Left ventricle myocardium superior (tissue), 1 donor: ENCODE measurements around the gene DCHS2. TPM values are rescaled to one million over a fixed set of nuclear protein-coding genes. Genes with fewer than 3 reads are reported as not detected.
"Not testable (repeated sequence)": the region's sequence is repeated elsewhere in the genome, so short reads cannot be mapped to it uniquely, and the experiment has no call there.

Experiments
- ATAC-seq: fragments of 200-7000 bp; cut with Tn5 transposase; one replicate; pipeline ENCODE4 v1.9.1; 2020; ENCODE audit warnings: mild to moderate bottlenecking, moderate library complexity
- DNase-seq: peaks from one replicate; pipeline ENCODE4 v3.0.0-alpha.2; 2020
- intact Hi-C: fragments of 100-400 bp; cut with micrococcal nuclease; formaldehyde crosslinking; loops from one replicate; pipeline ENCODE4 v1.11.0; 2022
- total RNA-seq: library from RNA; stranded (reverse); fragmentation: NEBNext Ultra II Directional; extraction: Animal tissue kit (Norgen Biotek cat#: 25700); gene quantifications from one replicate; pipeline ENCODE4 v1.2.1, GENCODE V29; 2021
- donor health status: DM: no; HTN: yes; CAD: no; lungs with severe emphysema.

Gene DCHS2
- total RNA-seq, 1 donor from 2014 or later: not detected

GRCh38 chr4:154292589-154292988 is 199.0 kb downstream of the DCHS2 start:
- intact Hi-C loops: no loop called here
- no peak for ATAC-seq
- no peak for DNase-seq

DNA sequence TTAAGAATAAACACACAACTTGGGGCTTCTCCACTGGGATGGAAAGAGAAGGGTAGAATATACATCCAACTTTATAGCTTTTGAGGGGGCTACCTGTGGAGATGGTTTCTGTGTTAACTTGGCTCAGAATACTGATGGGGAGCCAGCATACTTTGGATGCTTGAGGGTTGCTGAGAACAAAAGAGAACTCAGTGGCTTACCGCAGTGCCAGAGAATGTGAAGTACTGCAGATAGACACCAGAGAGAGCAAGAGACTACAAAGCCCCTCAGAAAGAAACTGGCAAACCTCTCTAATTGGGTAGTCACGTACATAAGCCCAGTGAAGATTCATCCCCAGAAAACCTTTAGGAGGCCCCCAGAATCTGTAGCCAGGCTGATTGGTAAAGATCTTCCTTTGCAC is 214.4 kb downstream of the DCHS2 start:
- ATAC-seq (no peak), DNase-seq (no peak)
- intact Hi-C loops: no loop called here

DNA sequence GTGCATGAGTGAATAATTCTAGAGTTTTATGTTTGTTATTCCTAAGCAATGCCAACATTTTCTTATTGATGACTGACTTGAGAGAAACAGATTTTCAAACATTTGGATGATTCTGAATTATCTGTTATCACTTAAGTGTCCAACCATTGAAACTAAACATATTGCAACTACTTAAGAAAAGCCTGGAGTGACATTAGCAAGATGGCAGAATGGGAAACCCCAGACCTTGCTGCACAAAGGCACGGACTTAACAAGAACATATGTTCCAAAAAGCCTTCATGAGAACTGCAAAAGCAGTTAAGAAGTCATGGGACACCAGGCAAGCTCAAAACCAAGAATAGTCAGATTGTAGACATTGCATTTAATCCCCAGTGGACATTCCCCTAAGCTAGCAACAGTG is 215.1 kb downstream of the DCHS2 start:
- intact Hi-C loops: no loop called here

DNA sequence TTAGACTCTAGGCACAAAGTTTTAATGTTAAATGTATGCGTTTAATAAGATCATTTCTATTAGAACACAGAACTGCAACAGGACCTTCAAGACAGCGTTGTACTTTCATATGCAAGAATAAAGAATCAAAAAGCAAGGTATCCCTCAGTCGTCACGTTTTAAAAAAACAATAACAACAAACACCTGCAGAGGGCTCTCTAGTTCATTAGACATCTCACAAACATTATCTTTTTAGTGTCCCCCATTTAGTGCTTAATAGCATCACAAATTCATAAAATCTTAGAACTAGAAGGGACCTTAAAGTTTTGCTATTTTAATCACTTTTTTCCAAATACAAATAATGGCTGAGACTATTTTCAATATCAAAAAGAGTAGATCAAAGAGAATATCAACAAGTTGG is 236.6 kb downstream of the DCHS2 start:
- no peak for DNase-seq
- intact Hi-C loops: no loop called here
- ATAC-seq: no peak

More for the DNA sequence above, 215.1 kb downstream of the DCHS2 start:
- DNase-seq: no peak
- no peak for ATAC-seq

- intact Hi-C loops: no loop called here
- no peak for DNase-seq
- ATAC-seq: no peak
Measured at GRCh38 chr4:154234576-154234975, 257.0 kb downstream of the DCHS2 start.

DNA sequence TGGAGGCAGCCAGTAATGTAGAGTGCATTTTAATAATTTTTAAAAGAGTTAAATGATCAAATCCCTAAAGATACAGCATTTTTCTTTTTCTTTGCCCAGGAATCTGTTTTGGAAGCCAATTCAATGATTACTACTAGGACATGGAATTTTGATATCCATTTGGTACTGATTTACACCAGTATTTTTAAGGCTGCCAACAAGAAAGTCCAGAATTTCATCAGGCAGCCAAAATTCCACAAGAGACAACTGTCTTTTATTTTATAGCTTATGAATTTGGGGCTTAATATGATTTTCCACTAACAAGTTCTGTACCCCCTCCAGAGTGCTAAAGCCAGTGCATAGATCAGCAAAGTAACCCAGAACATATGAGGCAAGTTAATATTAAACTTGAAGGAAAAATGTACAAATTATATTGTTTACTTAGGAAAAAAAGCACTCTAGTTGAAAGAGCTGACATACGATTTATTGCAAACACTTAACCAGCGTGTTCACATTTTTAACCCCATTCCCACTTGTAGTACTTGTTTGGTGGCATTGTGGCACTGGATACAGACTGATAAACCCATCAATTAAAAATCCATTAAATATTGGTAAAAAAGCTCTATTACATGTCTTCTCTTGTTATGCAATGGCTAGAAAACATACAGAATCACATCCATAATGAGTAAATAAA is 259.7 kb downstream of the DCHS2 start:
- intact Hi-C loops: no loop called here
- ATAC-seq (no peak), DNase-seq (no peak)

DNA sequence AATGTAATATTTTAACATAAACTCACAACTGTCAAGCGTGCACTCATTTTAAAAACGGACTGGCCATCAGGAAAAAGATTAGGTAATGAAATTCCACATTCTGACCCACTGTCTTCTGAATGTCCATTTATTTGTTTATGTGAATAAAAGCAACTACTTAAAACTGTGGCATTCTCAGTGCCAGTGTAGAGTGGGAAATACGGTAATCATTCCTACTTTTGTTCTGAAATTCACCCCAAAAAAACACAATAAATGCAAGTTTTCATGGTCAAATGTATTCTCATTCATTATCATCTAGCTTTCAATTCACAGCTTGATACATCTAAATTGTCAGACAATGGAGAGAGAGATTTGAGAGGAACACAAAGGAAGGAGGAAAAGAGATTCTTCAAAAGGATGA is 260.9 kb downstream of the DCHS2 start:
- no peak for ATAC-seq
- no peak for DNase-seq
- intact Hi-C loops: no loop called here

DNA sequence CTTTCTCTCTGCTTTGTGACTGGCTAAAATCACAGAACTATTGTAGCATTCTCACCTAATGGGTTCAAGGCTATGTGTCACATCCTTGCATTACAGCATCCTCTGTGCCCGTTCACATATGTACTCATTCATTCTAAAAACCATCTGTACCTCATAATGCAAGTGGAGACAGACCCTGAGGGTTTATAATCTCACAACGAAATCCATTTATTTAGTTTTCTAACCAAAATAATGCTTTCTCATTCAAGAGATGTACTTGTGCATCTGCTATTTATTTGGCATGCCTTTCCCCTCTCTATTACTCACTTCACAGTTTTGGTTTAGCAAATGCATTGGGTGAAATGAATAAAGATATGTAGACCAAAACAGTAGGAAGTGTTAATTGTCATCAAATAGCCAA is 261.5 kb downstream of the DCHS2 start:
- DNase-seq: no peak
- intact Hi-C loops: no loop called here
- ATAC-seq: no peak

DNA sequence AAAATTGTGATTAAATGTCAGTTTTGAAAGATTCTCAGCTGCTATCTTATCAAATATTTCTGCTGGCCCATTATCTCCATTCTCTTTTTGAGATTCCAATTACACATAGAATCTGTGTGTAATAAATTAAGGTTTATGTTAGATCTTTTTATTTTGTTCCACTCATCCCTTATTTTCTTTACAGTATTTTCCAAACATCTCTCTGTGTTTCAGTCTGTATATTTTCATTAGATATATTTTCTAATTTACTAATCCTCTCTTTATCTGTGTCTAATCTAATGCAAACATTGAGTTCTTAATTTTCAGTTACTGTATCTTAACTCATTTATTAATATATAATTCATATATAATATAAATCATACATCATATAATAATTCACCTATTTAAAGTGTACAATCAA is 268.7 kb downstream of the DCHS2 start:
- ATAC-seq: no peak
- intact Hi-C loops: no loop called here
- DNase-seq: no peak

DNA sequence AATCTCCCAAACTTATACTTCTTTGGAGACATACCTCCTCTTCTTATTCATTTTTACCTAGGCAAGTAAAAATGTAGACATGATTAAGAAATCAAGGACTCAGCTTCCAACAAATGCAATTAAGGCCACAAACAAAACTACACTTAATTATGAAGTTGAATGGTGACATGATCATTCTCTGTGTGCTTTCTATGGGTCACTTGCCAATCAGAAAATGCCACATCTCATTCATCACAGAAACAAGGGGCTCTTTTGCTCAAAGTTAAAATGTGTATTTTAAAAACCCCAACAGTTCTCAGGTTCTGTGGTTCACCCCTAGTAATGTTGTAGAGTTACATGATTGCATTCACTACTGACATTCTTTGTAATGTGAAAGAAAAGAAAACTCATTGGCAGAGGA is 273.5 kb downstream of the DCHS2 start:
- no peak for ATAC-seq
- intact Hi-C loops: no loop called here
- DNase-seq: no peak

- ATAC-seq, intact Hi-C loops, DNase-seq: not testable (repeated sequence)
Measured at GRCh38 chr4:154217384-154217783, 274.2 kb downstream of the DCHS2 start.

GRCh38 chr4:154211506-154211905 is 280.1 kb downstream of the DCHS2 start:
- DNase-seq (no peak), ATAC-seq (no peak)
- intact Hi-C loops: no loop called here

GRCh38 chr4:154208424-154208823 is 283.2 kb downstream of the DCHS2 start:
- ATAC-seq: no peak
- no peak for DNase-seq
- intact Hi-C loops: no loop called here

GRCh38 chr4:154205471-154205870 is 286.1 kb downstream of the DCHS2 start:
- ATAC-seq (no peak), DNase-seq (no peak)
- intact Hi-C loops: no loop called here

- ATAC-seq (no peak), DNase-seq (no peak)
- intact Hi-C loops: no loop called here
Measured at GRCh38 chr4:154194649-154195048, 296.9 kb downstream of the DCHS2 start.

DNA sequence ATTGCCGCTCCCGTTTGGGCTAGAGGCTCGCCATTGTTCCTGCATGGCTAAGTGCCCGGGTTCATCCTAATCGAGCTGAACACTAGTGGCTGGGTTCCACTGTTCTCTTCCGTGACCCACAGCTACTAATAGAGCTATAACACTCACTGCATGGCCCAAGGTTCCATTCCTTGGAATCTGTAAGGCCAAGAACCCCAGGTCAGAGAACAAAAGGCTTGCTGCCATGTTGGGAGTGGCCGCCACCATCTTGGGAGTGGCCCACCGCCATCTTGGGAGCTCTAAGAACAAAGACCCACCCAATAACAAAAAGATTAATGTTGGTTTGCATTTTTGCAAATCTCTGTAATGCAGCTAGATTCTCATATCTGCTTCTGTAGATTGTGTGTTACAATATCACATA is 299.0 kb downstream of the DCHS2 start:
- intact Hi-C loops: no loop called here
- DNase-seq (no peak), ATAC-seq (no peak)

DNA sequence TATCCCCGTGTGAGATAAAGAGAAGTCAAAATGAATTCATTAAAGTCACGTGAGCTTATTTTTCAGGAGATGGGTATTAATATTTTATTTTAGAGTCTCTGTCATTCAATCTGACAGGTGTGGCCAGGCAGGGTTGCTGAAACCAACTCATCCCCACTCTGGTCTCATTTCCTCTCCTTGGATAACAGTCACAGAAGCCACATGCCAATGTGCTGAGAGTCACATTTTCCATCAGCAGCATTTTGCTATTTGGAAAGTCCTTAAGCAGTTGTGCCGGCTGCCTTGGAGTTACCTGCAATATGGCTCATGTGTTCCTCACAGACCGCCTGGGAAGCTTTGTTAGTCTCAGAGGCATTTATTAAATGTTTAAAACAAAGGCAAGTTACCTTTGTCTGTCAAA is 302.3 kb downstream of the DCHS2 start:
- DNase-seq (no peak), ATAC-seq (no peak)
- intact Hi-C loops: no loop called here

GRCh38 chr4:154186888-154187287 is 304.7 kb downstream of the DCHS2 start:
- DNase-seq: no peak
- ATAC-seq: no peak
- intact Hi-C loops: no loop called here

DNA sequence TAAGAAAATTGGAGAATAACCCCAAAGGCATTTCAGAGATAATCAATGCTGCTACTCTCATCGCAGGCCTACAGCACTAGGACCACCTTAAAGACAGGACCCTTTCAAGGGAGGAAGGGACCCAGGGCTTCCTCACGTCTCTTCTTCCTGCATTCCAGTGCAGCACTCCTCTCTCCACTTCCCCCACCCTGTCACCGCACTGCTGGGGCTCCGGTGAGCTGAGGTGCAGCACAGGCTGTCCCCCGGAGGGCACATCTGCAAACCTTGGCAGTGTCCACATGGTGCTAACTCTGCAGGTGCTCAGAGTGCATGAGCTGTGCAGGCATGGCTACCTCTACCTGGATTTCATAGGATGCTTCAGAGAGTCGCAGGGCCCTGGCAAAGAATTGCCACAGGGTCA is 305.6 kb downstream of the DCHS2 start:
- ATAC-seq: no peak
- DNase-seq: no peak
- intact Hi-C loops: no loop called here

DNA sequence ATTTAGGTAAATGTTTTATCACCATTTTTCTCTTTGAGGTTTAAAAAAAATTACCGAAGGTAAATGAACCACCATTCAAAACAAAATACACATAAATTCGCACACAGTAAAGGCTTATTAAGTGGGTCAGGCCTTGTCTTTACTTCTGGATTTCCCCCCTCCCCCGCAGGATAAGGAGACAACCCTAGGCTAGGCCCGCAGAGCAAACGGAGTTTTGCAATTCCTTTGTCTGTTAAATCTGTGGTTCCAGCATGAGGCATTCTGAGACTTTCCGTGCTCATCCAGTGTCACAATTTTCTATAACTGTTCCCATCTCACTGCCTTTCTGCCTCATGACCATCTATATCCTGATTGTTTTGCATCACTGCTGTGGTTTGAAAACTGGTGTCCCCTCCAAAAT is 307.4 kb downstream of the DCHS2 start:
- no peak for ATAC-seq
- intact Hi-C loops: no loop called here
- no peak for DNase-seq

GRCh38 chr4:154183264-154183663 is 308.3 kb downstream of the DCHS2 start:
- no peak for ATAC-seq
- DNase-seq: no peak
- intact Hi-C loops: no loop called here
